HG02642 (cell line): ENCODE data around the gene CSNK1E.
A peak's percentile ranks its signal among the peaks of the same experiment; 100 is the strongest.

ENCODE experiments used
- ATAC-seq: cut with Tn5 transposase; IDR thresholded peaks from one replicate; pipeline ENCODE4 v1.9.1; 2021; ENCODE audit warnings: mild to moderate bottlenecking; ENCODE audit not compliant: unreplicated experiment, poor library complexity

Gene CSNK1E

GRCh38 chr22:38309614-38310517 is 7.4 kb downstream of the CSNK1E start:
- no peak for ATAC-seq

GRCh38 chr22:38308791-38309498 is 8.3 kb downstream of the CSNK1E start:
- ATAC-seq = no peak

DNA sequence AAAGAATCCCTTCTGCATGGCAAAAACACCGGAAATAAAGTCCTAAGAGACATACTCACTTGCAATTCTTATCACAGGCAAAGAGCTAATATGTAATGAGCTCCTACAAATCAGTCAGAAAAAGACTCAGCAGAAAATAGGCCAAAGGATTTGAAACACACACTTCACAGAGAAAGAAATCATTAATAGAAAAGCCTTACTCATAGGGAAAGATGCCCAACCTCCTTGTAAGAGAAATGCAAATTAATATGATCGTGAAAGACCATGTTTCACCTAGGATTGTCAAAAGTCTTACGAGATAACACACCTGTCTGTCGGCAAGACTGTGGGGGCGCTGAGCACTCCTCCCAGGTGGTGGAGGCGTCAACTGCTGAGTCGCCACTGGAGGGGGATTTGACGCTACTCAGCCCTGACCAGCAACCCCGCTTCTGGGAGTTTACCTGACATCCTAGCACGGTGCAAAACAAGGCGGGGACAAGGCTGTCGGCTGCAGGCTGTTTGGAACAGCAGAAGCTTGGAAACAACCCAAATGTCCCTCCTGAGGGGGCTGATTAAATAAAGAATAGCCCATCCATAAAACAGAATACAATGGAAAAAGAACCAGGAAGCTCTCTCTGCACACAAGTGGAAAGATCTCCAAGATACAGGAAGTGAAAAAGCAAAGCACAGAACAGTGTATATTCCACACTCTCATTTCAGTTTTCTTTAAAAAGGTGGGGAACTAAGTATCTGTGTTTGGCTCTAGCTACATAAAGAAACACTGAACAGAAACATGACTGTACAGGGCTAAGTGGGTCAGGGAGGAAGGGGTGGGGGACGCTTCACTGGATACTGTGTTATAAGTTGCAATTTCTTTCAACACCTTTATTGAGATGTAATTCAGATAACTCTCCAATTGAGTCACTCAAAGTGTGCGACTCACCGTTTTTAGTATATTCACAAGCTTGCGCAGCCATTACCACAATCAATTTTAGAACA is 11.5 kb downstream of the CSNK1E start:
- peak; percentile 77 for ATAC-seq

DNA sequence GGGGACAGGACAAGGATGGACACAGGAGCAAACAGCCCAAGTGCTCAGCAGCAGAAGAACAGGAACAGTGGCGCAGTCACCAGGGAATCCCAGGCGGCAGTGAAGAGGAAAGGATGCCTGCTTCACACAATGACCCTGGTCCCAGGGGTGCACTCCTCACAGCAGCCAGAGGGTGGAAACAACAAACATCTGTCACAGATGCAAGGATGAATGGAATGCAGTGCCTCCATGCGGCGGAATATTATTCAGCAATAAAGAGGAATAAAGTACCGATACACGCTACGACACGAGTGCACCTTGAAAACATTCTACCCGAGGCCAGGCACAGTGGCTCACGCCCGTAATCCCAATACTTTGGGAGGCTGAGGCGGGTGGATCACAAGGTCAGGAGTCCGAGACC is 12.7 kb downstream of the CSNK1E start:
- ATAC-seq = no peak

GRCh38 chr22:38303974-38304373 is 13.3 kb downstream of the CSNK1E start:
- no peak for ATAC-seq

DNA sequence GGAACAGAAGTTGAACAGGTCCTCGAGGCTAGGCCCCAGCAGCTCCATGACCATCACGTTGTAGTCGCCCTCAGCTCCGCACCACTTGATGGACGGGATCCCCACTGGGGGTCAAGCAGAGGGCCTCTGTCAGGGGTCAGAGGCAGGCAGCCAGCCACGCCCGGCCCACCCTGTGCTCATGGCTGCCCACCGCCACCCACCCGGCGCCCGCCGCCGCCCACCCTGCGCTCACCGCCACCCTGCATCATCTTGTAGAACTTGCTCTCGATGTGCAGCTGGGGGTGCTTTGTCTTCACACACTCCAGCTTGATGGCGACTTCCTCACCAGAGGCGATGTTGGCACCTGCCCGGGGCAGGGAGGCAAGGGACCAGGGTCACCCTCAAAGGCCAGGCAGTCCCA is 14.3 kb downstream of the CSNK1E start:
- no peak for ATAC-seq

- no peak for ATAC-seq
These were observed 16.3 kb downstream of the CSNK1E start for GRCh38 chr22:38300946-38301345.

- ATAC-seq = no peak
These were observed 16.9 kb downstream of the CSNK1E start for GRCh38 chr22:38300197-38300945.

DNA sequence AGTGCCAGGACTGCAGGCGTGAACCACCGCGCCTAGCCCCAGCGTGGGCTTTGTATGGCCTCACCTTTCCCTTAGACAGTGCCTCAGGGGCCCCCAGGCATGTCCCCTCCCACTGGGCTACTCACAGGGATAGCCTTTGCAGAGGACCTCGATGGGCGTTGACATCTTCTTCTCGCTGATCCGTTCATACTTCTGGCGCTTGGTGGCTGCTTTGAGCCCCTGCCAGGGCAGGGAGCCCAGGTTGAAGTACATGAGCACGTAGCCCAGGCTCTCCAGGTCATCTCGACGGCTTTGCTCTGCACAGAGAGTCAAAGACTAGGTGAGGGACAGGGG is 17.5 kb downstream of the CSNK1E start:
- no peak for ATAC-seq

DNA sequence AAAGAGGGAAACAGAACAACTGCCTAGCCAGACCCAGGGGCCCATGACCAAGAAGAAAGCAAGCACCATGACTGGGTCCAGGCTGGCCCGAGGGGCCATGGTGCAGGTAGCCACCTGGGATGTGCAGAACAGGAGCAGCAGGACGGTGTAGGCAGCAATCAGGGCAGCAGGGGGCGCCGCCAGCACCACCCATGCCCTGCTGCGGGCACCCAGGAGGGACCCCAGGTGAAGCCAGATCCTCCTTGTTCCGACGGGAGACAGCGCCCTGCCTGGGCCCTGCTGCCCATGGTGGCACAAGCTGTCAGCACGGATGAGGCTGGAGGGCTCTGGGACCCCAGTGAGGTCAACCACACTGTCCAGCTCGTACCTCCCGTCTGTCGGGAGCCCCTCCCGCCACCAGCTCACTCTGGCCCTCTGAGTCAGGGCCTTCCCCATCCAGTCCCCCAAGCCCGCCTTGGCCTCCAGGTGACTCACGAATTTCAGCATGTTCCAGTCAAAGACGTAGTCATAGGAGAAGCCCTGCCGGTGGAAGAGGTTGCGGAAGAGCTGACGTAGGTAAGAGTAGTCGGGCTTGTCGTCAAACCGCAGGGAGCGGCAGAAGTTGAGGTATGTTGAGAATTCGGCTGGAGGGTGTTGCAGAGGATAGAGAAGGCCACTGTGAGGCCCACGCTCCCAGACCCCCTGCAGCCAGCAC is 18.8 kb downstream of the CSNK1E start:
- ATAC-seq = no peak

GRCh38 chr22:38296372-38296771 is 20.9 kb downstream of the CSNK1E start:
- ATAC-seq = no peak

GRCh38 chr22:38295863-38296262 is 21.4 kb downstream of the CSNK1E start:
- ATAC-seq = no peak

- ATAC-seq = no peak
These were observed 21.9 kb downstream of the CSNK1E start for GRCh38 chr22:38295339-38295738.

GRCh38 chr22:38294193-38294592 is 23.0 kb downstream of the CSNK1E start:
- ATAC-seq = no peak

DNA sequence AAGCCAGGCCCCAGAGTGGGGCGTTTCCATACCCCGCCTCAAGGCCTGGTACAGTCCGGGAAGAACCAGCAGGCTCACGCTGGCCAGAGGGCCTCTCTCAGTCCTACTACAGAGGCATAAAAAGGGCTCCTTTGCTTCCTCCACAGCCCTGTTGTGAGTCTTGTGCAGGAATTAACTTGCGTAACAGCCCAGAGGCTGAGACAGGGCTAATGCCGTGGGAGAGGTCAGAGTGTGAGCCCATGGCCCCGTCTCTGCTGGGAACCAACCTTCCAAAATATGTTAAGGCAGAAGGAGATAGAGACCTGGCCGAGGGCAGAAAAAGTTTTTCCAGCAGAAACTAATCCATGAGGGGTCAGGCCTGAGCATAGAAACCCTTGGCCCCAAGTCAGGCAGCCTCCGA is 24.5 kb downstream of the CSNK1E start:
- no peak for ATAC-seq

- ATAC-seq = no peak
These were observed 25.9 kb downstream of the CSNK1E start for GRCh38 chr22:38291201-38291777.

DNA sequence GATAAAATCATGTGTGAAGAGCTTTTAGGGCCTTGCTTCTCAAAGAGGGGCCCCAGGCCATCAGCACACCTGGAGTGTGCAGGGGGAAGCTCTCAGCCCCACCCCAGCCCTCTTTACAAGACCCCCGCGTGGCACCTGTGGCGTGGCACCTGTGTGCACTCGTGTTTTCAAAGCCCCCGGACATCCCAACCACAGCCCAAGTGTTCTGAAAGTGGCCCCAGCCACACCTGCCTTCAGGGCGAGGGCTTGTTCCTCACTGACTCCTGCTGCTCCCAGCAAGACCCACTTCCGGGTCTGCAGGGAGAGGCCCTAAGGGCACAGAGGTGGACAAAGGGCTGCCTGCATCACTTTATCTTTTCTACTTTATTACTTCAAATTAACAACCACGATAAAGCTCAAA is 26.9 kb downstream of the CSNK1E start:
- no peak for ATAC-seq

GRCh38 chr22:38289583-38290082 is 27.6 kb downstream of the CSNK1E start:
- no peak for ATAC-seq
